Measurements from ENCODE around the gene TTC9C. TPM values are rescaled to one million over a fixed set of nuclear protein-coding genes. Genes with fewer than 3 reads are reported as not detected.

TTC9C gene
- total and polyA plus RNA-seq, 9 donors, result 27.1 to 35.4 (median 29.4) TPM

Other genes with a start within 250 kb of the TTC9C start
- gene AHNAK, start 181.7 kb upstream of the TTC9C start, total RNA-seq, result 378 TPM
- gene AHNAK, start 181.7 kb upstream of the TTC9C start, polyA plus RNA-seq (ENCODE audit: insufficient read depth in 1 of 8, insufficient read length in 8 of 8, low replicate concordance in 1 of 8), result 100 to 1,000 TPM; 203 to 411 (median 313) TPM
- gene EEF1G, start 154.6 kb upstream of the TTC9C start, total RNA-seq, result 3,686 TPM
- 1,000 to 10,000 TPM; 2,985 to 3,560 (median 3,353) TPM for gene EEF1G, start 154.6 kb upstream of the TTC9C start, polyA plus RNA-seq (ENCODE audit: insufficient read depth in 1 of 8, insufficient read length in 8 of 8, low replicate concordance in 1 of 8)
- 7.8 TPM for gene TUT1, start 137.0 kb upstream of the TTC9C start, total RNA-seq
- gene TUT1, start 137.0 kb upstream of the TTC9C start, polyA plus RNA-seq (ENCODE audit: insufficient read depth in 1 of 8, insufficient read length in 8 of 8, low replicate concordance in 1 of 8), result 10 to 100 TPM; 13.9 to 16.9 (median 14.7) TPM
- 43.3 TPM for gene MTA2, start 126.6 kb upstream of the TTC9C start, total RNA-seq
- 10 to 100 TPM; 43.8 to 63.7 (median 48.2) TPM for gene MTA2, start 126.6 kb upstream of the TTC9C start, polyA plus RNA-seq (ENCODE audit: insufficient read depth in 1 of 8, insufficient read length in 8 of 8, low replicate concordance in 1 of 8)
- gene EML3, start 115.7 kb upstream of the TTC9C start, total RNA-seq, result 10.7 TPM
- gene EML3, start 115.7 kb upstream of the TTC9C start, polyA plus RNA-seq (ENCODE audit: insufficient read depth in 1 of 8, insufficient read length in 8 of 8, low replicate concordance in 1 of 8), result 10 to 100 TPM; 16.8 to 27.7 (median 20.3) TPM
- gene ROM1, start 115.2 kb upstream of the TTC9C start, total RNA-seq, result 3.3 TPM
- 1 to 10 TPM; 1.5 to 4.0 (median 2.5) TPM for gene ROM1, start 115.2 kb upstream of the TTC9C start, polyA plus RNA-seq (ENCODE audit: insufficient read depth in 1 of 8, insufficient read length in 8 of 8, low replicate concordance in 1 of 8)
- gene B3GAT3, start 106.5 kb upstream of the TTC9C start, total RNA-seq, result 18.7 TPM
- 10 to 100 TPM; 19.9 to 27.2 (median 22.9) TPM for gene B3GAT3, start 106.5 kb upstream of the TTC9C start, polyA plus RNA-seq (ENCODE audit: insufficient read depth in 1 of 8, insufficient read length in 8 of 8, low replicate concordance in 1 of 8)
- 92.8 TPM for gene GANAB, start 81.9 kb upstream of the TTC9C start, total RNA-seq
- 100 to 1,000 TPM; 131 to 226 (median 179) TPM for gene GANAB, start 81.9 kb upstream of the TTC9C start, polyA plus RNA-seq (ENCODE audit: insufficient read depth in 1 of 8, insufficient read length in 8 of 8, low replicate concordance in 1 of 8)
- gene INTS5, start 75.2 kb upstream of the TTC9C start, total RNA-seq, result 7.1 TPM
- gene INTS5, start 75.2 kb upstream of the TTC9C start, polyA plus RNA-seq (ENCODE audit: insufficient read depth in 1 of 8, insufficient read length in 8 of 8, low replicate concordance in 1 of 8), result 10 to 100 TPM in 7 of 8 donors, 1 to 10 TPM in 1; 9.4 to 13.8 (median 12.8) TPM
- gene C11orf98, start 63.3 kb upstream of the TTC9C start, total RNA-seq, result 33.4 TPM
- gene C11orf98, start 63.3 kb upstream of the TTC9C start, polyA plus RNA-seq (ENCODE audit: insufficient read depth in 1 of 8, insufficient read length in 8 of 8, low replicate concordance in 1 of 8), result 10 to 100 TPM; 34.9 to 40.9 (median 37.8) TPM
- 7.6 TPM for gene CSKMT, start 63.2 kb upstream of the TTC9C start, total RNA-seq
- gene CSKMT, start 63.2 kb upstream of the TTC9C start, polyA plus RNA-seq (ENCODE audit: insufficient read depth in 1 of 8, insufficient read length in 8 of 8, low replicate concordance in 1 of 8), result 1 to 10 TPM; 2.6 to 5.0 (median 3.8) TPM
- 8.9 TPM for gene UQCC3, start 56.8 kb upstream of the TTC9C start, total RNA-seq
- gene UQCC3, start 56.8 kb upstream of the TTC9C start, polyA plus RNA-seq (ENCODE audit: insufficient read depth in 1 of 8, insufficient read length in 8 of 8, low replicate concordance in 1 of 8), result 1 to 10 TPM; 6.5 to 8.1 (median 7.9) TPM
- 2.8 TPM for gene LBHD1, start 56.2 kb upstream of the TTC9C start, total RNA-seq
- 1 to 10 TPM; 4.7 to 8.2 (median 6.2) TPM for gene LBHD1, start 56.2 kb upstream of the TTC9C start, polyA plus RNA-seq (ENCODE audit: insufficient read depth in 1 of 8, insufficient read length in 8 of 8, low replicate concordance in 1 of 8)
- 81.6 TPM for gene UBXN1, start 49.4 kb upstream of the TTC9C start, total RNA-seq
- gene UBXN1, start 49.4 kb upstream of the TTC9C start, polyA plus RNA-seq (ENCODE audit: insufficient read depth in 1 of 8, insufficient read length in 8 of 8, low replicate concordance in 1 of 8), result 100 to 1,000 TPM; 155 to 170 (median 162) TPM
- gene LRRN4CL, start 39.0 kb upstream of the TTC9C start, total RNA-seq, result 31.6 TPM
- 10 to 100 TPM; 13.7 to 21.2 (median 16.3) TPM for gene LRRN4CL, start 39.0 kb upstream of the TTC9C start, polyA plus RNA-seq (ENCODE audit: insufficient read depth in 1 of 8, insufficient read length in 8 of 8, low replicate concordance in 1 of 8)
- gene BSCL2, start 21.1 kb upstream of the TTC9C start, total RNA-seq, result 26.5 TPM
- gene BSCL2, start 21.1 kb upstream of the TTC9C start, polyA plus RNA-seq (ENCODE audit: insufficient read depth in 1 of 8, insufficient read length in 8 of 8, low replicate concordance in 1 of 8), result 10 to 100 TPM; 18.7 to 26.1 (median 21.5) TPM
- gene GNG3, start 20.8 kb upstream of the TTC9C start, total RNA-seq, result not detected
- 1 to 10 TPM in 1 of 8 donors, under 1 TPM in 7; 0.28 to 1.5 (median 0.48) TPM for gene GNG3, start 20.8 kb upstream of the TTC9C start, polyA plus RNA-seq (ENCODE audit: insufficient read depth in 1 of 8, insufficient read length in 8 of 8, low replicate concordance in 1 of 8)
- 8.6 TPM for gene HNRNPUL2, start 1.0 kb upstream of the TTC9C start, total RNA-seq
- gene HNRNPUL2, start 1.0 kb upstream of the TTC9C start, polyA plus RNA-seq (ENCODE audit: insufficient read depth in 1 of 8, insufficient read length in 8 of 8, low replicate concordance in 1 of 8), result 10 to 100 TPM; 41.0 to 67.5 (median 49.4) TPM
- 8.0 TPM for gene ZBTB3, start 25.7 kb downstream of the TTC9C start, total RNA-seq
- gene ZBTB3, start 25.7 kb downstream of the TTC9C start, polyA plus RNA-seq (ENCODE audit: insufficient read depth in 1 of 8, insufficient read length in 8 of 8, low replicate concordance in 1 of 8), result 1 to 10 TPM; 3.4 to 5.6 (median 4.1) TPM
- 115 TPM for gene POLR2G, start 33.1 kb downstream of the TTC9C start, total RNA-seq
- gene POLR2G, start 33.1 kb downstream of the TTC9C start, polyA plus RNA-seq (ENCODE audit: insufficient read depth in 1 of 8, insufficient read length in 8 of 8, low replicate concordance in 1 of 8), result 100 to 1,000 TPM in 2 of 8 donors, 10 to 100 TPM in 6; 83.0 to 115 (median 91.1) TPM
- gene TAF6L, start 42.9 kb downstream of the TTC9C start, total RNA-seq, result 17.6 TPM
- 10 to 100 TPM; 12.7 to 21.5 (median 17.0) TPM for gene TAF6L, start 42.9 kb downstream of the TTC9C start, polyA plus RNA-seq (ENCODE audit: insufficient read depth in 1 of 8, insufficient read length in 8 of 8, low replicate concordance in 1 of 8)
- gene TMEM179B, start 58.9 kb downstream of the TTC9C start, total RNA-seq, result 22.1 TPM
- 10 to 100 TPM; 24.4 to 33.8 (median 29.8) TPM for gene TMEM179B, start 58.9 kb downstream of the TTC9C start, polyA plus RNA-seq (ENCODE audit: insufficient read depth in 1 of 8, insufficient read length in 8 of 8, low replicate concordance in 1 of 8)
- gene TMEM223, start 63.5 kb downstream of the TTC9C start, total RNA-seq, result 17.2 TPM
- gene TMEM223, start 63.5 kb downstream of the TTC9C start, polyA plus RNA-seq (ENCODE audit: insufficient read depth in 1 of 8, insufficient read length in 8 of 8, low replicate concordance in 1 of 8), result 10 to 100 TPM; 15.3 to 19.0 (median 16.3) TPM
- 24.3 TPM for gene NXF1, start 77.0 kb downstream of the TTC9C start, total RNA-seq
- gene NXF1, start 77.0 kb downstream of the TTC9C start, polyA plus RNA-seq (ENCODE audit: insufficient read depth in 1 of 8, insufficient read length in 8 of 8, low replicate concordance in 1 of 8), result 10 to 100 TPM; 60.5 to 73.1 (median 66.9) TPM
- gene STX5, start 103.6 kb downstream of the TTC9C start, total RNA-seq, result 26.8 TPM
- gene STX5, start 103.6 kb downstream of the TTC9C start, polyA plus RNA-seq (ENCODE audit: insufficient read depth in 1 of 8, insufficient read length in 8 of 8, low replicate concordance in 1 of 8), result 10 to 100 TPM; 29.7 to 43.2 (median 36.0) TPM
- not detected for gene TEX54, start 104.4 kb downstream of the TTC9C start, total RNA-seq
- not detected for gene TEX54, start 104.4 kb downstream of the TTC9C start, polyA plus RNA-seq (ENCODE audit: insufficient read depth in 1 of 8, insufficient read length in 8 of 8, low replicate concordance in 1 of 8)
- gene WDR74, start 111.1 kb downstream of the TTC9C start, total RNA-seq, result 41.8 TPM
- 10 to 100 TPM; 28.3 to 40.9 (median 34.1) TPM for gene WDR74, start 111.1 kb downstream of the TTC9C start, polyA plus RNA-seq (ENCODE audit: insufficient read depth in 1 of 8, insufficient read length in 8 of 8, low replicate concordance in 1 of 8)
- 41.8 TPM for gene SLC3A2, start 152.4 kb downstream of the TTC9C start, total RNA-seq
- 10 to 100 TPM; 38.1 to 55.4 (median 43.0) TPM for gene SLC3A2, start 152.4 kb downstream of the TTC9C start, polyA plus RNA-seq (ENCODE audit: insufficient read depth in 1 of 8, insufficient read length in 8 of 8, low replicate concordance in 1 of 8)
- gene CHRM1, start 192.9 kb downstream of the TTC9C start, total RNA-seq, result 0.04 TPM
- gene CHRM1, start 192.9 kb downstream of the TTC9C start, polyA plus RNA-seq (ENCODE audit: insufficient read depth in 1 of 8, insufficient read length in 8 of 8, low replicate concordance in 1 of 8), result under 1 TPM in 5 of 8 donors, not detected in 3; 0.05 to 0.87 (median 0.23) TPM